Stimulated activated CD8-positive, alpha-beta memory T cell treated with anti-CD3 and anti-CD28 coated beads, Interleukin-4, amount 100 ng/mL, for 4 hours (primary cell): ENCODE data around the gene CNIH3.

Experiments used
- DNase-seq, 2 donors: peaks; one replicate each; pipeline ENCODE4 v3.0.0-alpha.2; 2020; ENCODE audit warnings: low read depth in 2 of 2, low spot score in 1 of 2

The CNIH3 gene

DNA sequence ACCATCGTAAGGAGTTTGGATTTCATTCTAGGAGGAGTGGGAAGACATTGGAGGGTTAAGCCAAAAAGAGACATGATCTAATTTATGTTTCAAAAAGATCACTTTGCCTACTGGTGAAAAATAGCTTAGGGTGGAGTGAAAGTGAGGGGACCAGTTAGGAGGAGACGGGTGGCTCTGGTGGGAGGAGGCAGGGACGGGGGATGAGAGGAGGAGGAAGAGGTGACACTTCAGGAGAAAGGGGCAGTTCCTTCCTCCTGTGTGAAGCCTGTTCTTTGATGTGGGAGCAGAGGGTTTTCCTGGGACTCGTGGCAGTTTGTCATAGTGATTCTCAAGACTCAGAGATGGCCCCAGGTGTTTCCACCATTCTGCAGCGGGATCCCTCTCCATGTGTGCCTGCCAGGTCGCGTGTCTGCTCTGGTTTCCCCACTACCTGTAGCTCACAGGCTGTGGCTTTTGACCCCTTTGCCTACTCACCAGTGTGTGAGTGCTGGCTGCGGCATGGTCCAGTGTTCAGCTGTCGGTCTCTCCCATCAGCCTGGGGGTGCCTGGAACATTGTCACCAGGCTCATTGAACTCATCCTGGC is 102.4 kb downstream of the CNIH3 start:
- no peak for DNase-seq

- no peak for DNase-seq
Measured at GRCh38 chr1:224719716-224720115, 103.6 kb downstream of the CNIH3 start.

- DNase-seq, result no peak
Measured at GRCh38 chr1:224720216-224720615, 104.1 kb downstream of the CNIH3 start.

DNA sequence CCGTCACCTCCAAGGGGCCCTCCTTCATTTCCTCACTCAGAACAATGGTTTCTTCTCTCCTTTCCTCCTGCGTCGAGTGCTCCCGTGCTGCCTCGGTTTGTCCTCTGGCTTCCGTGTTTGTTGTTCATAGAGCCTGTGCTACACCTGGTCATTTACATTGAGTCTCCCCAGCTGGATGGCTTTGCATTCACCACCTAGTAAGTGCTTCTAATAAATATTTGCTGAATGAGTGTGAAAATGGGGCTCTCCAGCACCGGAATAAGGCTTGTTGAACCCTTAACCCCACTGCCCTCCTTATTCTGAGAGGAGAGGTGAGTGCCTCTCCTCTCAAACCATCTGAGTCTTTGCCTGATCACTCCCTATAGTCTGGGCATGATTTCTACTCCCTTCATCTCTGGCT is 104.9 kb downstream of the CNIH3 start:
- no peak for DNase-seq

- no peak for DNase-seq
Measured at GRCh38 chr1:224722838-224723237, 106.7 kb downstream of the CNIH3 start.

DNA sequence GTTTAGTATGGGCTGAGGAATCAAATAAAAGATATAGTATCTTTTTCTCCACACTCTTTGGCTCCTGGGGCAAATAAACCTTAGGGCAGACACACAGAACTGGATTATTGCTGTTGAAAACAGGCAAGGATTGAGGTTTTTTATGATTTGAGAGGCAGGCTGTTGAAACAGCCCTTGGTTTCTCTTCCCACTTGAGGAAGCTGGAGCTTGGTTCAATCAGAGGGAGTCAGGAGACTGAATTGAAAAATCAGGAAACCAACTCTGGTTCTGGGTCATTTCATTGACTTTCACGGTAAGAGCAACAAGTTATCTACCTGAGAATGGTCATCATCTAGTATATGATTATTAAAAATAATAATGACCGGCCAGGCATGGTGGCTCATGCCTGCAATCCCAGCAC is 108.4 kb downstream of the CNIH3 start:
- no peak for DNase-seq

GRCh38 chr1:224726441-224727182 is 110.5 kb downstream of the CNIH3 start:
- no peak for DNase-seq

DNA sequence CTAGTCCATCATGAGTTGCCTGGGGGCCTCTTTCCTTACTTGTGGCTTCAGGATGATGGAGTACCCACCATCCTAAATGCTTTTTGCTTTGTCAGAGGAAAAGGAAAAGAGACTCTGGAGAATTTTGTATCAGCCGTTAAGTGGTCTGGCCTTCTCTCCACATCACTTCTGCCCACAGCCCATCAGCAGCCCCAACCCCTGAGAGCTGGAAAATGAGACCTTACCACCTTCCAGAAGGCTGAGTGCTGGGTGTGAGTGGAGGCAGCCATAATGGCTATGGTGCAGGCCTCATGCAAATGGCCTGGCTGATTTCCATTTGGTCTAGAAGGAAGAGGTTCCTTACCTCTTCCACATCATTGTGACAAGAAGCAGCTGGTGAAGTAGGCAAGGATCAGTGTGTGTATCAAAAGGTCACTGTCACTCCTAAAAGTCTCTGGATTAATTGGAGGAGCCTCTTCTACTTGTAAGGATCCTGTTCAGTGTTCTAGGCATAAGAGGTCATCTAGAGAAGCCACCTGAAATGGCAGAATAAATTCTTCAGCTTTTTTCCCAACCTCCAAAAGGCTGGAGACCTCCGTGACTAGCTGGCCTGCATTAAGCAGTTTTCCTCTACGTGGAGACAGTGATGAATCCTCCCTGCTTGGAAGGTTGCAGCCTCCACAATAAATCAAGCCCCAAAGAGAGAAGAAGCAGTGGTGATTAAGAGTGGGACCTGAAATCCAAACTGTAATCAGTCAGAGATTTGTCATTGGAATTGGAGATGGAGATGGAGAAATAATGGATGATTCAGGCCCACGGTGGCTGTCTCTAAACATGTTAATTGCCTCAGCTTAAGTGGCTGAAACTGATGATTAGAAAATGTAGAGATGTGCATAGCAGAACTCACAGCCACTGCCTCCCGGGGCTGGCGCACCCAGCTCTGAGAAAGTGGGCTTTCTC is 111.5 kb downstream of the CNIH3 start:
- no peak for DNase-seq

DNA sequence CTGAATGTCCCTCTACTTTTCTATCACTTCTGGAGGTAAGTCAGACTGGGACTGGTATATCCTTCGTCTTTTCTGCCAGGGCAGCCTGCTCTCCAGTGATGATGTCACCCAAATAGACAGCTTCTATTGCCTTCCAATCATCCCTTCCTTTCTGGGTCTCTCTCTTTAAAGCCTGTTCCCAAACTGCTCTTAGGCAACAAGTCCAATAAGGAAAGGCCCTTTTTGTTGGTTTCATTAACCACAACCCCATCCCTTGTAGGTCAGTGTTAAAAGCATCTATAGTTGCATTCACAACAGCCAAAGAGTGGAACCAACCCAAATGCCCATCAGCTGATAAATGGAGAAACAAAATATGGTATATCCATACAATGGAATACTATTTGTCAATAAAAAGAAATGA is 114.4 kb downstream of the CNIH3 start:
- no peak for DNase-seq

DNA sequence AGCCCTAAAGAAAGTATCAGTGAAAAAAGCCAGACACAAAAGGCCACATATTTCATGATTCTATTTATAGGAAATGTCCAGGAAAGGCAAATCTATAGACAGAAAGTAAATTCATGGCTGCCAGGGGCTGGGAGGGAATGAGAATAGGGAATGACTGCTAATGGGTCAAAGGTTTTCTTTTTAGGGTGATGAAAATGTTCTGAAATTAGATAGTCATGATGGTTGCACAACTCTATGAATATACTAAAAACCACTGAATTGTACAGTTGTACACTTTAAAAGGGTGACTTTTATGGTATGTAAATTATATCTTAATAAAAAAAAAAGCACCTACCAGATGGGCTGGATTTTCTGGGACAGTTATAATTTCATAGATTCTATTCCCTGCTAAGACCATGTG is 114.8 kb downstream of the CNIH3 start:
- DNase-seq, result no peak

DNA sequence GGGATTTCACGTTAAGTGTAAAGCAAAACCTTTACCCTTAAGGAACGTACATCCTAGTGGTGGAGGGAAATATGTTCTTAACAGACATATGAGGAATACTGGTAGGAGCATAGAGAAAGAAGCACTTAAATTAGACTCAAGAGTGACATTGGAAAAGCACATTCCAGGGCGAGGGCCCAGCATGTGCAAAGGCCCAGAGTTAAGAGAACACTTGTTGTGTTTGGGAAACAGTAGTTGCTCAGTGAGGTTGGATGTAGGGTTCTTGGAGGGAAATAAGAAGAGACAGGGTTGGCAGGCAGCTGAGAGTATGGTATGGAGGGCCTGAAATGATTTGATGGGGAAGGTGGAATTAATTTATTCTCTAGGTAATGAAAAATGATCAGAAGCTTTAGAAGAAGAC is 115.5 kb downstream of the CNIH3 start:
- DNase-seq, result no peak

DNA sequence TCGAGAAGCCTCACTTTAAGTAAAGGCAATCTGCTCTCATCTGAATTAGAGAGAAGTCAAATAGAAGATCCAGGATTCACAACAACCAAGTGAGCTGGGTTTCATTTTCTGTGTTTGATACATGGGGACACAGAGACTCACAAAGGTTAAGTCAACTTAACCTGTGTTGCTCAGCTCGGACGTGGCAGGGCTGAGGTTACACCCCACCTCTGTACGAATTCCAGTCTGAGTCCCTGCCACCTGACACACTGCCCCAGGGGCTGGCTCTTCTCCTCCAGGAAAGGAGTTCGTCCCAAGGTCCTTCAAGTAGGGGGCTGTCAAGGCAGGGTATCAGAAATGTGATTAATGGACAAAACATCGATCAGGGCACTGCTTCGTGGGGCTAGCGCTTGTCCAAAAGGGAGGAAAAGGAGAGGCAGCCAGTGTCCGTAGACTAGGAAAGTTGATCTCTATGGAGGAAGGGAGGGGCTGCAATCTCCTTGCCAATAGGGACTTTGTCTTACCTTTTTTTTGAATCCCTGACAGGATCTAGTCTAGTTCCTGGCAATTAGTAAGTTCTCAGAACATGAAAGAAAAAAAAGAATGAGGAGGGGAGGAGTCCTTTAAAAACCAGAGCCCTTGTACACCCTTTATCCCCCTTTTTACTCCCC is 116.4 kb downstream of the CNIH3 start:
- no peak for DNase-seq

DNA sequence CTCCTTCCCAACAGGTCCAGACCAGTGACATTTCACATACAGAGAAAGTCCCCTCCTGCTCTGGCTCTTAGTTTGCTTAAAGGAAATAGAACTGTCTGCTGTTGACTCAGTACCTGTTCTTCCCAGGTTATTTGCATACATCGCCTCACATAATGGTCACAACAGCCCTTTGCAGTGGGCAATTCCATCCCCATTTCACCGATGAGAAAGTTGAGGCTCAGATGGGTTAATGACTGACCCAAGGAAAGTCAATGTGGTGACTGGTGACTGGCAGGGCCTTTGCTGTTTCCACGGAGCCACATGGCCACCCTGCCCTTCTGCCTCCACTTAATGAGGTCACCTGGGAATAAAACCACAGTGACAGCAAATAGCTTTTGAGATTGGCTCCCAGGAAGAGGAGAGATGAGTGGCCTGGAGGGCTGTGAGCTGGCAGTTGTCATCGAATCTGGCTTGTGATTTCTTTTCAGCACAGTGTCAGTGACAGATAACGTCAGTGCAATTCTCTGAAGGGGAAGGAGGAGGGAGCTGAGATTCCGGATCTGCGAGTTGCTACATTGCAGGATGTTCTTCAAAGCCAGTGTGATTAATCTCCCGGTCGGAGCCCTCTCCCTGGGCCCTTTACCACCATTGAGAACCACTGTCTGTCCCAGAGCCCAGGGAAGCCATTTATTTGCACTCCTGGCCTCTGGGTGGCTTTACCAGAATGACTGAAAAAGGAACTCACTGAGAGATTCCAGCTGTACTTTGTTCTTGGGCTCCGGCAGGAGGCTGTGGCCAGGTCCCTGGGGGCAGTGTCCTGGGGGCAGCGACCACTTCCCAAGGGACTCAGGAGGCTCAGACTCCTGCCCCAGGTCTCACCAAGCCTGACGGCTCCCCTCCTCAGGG is 117.2 kb downstream of the CNIH3 start:
- DNase-seq, result no peak

- DNase-seq, result no peak
Measured at GRCh38 chr1:224734261-224734935, 118.3 kb downstream of the CNIH3 start.

DNA sequence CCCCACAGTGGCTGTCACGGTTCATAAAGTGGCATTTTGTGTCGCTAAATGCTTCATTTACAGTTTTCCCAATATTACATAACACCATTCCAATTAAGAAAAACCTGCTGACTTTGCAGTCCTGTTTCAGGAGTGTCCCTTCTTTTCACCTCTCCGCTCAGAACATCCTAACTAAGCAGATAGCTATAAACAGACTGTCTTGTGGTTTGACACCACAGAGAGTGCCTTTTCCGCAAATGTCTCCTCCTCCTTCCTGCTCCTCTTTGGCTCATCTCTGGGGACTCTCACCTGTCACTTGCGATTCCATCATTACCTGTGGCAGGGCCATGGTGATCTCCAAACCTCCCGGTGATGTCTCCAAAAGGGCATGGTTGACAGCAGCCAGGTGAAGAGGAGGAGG is 119.0 kb downstream of the CNIH3 start:
- no peak for DNase-seq

GRCh38 chr1:224736619-224737352 is 120.7 kb downstream of the CNIH3 start:
- DNase-seq, result no peak

- DNase-seq, result no peak
Measured at GRCh38 chr1:224737353-224737727, 121.2 kb downstream of the CNIH3 start.

DNA sequence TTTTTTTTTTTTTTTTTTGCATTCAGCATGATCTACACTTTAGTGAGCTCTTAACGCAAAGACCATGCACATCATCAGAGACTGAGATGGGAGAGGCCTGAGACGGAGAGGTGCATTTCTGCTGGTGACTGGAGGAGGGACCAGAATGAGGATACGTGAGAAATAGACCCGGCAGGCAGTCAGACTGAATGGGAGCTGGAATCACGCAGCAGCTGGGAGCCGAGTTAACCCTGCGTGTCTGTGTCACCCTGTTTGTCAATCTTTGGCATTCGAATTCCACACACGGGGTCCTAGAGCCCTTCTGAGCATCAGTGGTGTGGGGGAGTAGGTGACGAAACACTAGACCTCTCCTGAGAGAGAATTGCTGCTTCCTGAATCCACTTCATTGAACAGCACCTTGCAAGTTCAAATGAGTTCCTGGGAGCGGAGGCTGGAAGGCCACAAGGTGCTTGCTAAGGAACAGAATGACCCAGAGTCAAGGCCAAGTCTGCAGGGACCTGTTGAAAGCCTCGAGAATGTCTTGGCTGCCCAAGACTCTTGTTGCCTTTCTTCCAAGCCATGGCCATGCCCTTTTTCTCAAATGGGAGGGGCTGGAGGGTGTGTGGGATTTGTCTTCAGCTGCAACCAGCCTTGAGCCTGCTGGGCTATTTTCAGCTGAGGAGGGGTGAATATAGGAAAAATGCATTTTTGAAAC is 123.3 kb downstream of the CNIH3 start:
- DNase-seq, result no peak
